SK-N-SH treated with all-trans-retinoic acid at 6 μM for 48 hours (cell line): ENCODE results near the gene KIAA1671.

Experiments used
- BACH2 ChIP-seq: fragments of 250-450 bp; sonication (Bioruptor Pico); IDR thresholded peaks from 2 replicates; pipeline ENCODE4 v1.9.0; 2021; ENCODE audit warnings: mild to moderate bottlenecking, borderline replicate concordance
- ISL1 ChIP-seq: fragments of 250-450 bp; sonication (Bioruptor Pico); IDR thresholded peaks from 2 replicates; pipeline ENCODE4 v2.1.2; 2022; ENCODE audit warnings: mild to moderate bottlenecking, moderate library complexity
- PATZ1 ChIP-seq: fragments of 250-450 bp; sonication (Bioruptor Pico); IDR thresholded peaks from 2 replicates; pipeline ENCODE4 v1.8.0; 2020; ENCODE audit warnings: mild to moderate bottlenecking, moderate library complexity, borderline replicate concordance
- POU6F1 ChIP-seq: fragments of 250-450 bp; sonication (Bioruptor Pico); IDR thresholded peaks from 2 replicates; pipeline ENCODE4 v1.8.0; 2021; ENCODE audit warnings: low read depth, mild to moderate bottlenecking, moderate library complexity, borderline replicate concordance
- RARB ChIP-seq: fragments of 250-450 bp; sonication (Bioruptor Pico); IDR thresholded peaks from 2 replicates; pipeline ENCODE4 v1.8.0; 2021; ENCODE audit warnings: mild to moderate bottlenecking, moderate library complexity
- TCF4 ChIP-seq: fragments of 250-450 bp; sonication (Bioruptor Pico); IDR thresholded peaks from 2 replicates; pipeline ENCODE4 v1.8.0; 2021; ENCODE audit warnings: mild to moderate bottlenecking, moderate library complexity, borderline replicate concordance
- ZC3H10 ChIP-seq: fragments of 250-450 bp; sonication (Bioruptor Pico); IDR thresholded peaks from 2 replicates; pipeline ENCODE4 v1.5.1; 2021; ENCODE audit warnings: mild to moderate bottlenecking, moderate library complexity
- ZFP3 ChIP-seq: fragments of 250-450 bp; sonication (Bioruptor Pico); IDR thresholded peaks from 2 replicates; pipeline ENCODE4 v1.5.0; 2020; ENCODE audit warnings: mild to moderate bottlenecking, moderate library complexity

GRCh38 chr22:25210793-25211192 is 258.3 kb downstream of the KIAA1671 start:
- no peak for TF ChIP-seq PATZ1 (CRISPR knock-in tag)
- no peak for TF ChIP-seq ZC3H10 (CRISPR knock-in tag)
- no peak for TF ChIP-seq BACH2 (CRISPR knock-in tag)
- TF ChIP-seq TCF4 = no peak
- no peak for TF ChIP-seq POU6F1 (CRISPR knock-in tag)
- TF ChIP-seq ISL1 (CRISPR knock-in tag) = no peak
- TF ChIP-seq ZFP3 (CRISPR knock-in tag) = no peak
- TF ChIP-seq RARB = no peak
